ENCODE results near the gene FAAP100.

DNA sequence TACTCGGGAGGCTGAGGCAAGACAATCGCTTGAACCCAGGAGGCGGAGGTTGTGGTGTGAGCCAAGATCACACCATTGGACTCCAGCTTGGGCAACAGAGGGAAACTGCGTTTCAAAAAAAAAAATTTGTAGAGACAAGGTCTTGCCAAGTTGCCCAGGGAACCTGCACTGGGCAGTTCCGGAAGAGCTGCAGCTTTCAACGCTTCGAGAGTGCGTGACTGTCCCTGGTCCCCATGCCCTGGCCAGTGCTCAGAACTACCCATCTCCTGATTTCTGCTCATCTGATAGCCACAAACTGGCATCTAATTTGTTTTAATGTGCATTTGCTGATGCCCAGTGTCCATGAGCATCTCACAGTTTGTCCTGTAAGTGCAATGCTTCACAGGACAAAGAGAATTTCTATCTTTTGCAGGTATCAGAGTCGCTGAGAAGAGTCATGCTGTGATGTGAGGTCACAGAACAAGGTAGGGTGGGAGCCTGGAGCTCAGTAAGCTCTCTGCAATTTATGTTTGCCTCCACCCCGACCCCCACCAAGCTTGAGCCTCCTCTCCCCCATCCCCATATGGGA lies 43.4 kb downstream of the FAAP100 start:
- no peak for TF ChIP-seq LEF1 (IDR thresholded peaks at IDR 0.05; ENCODE audit: borderline replicate concordance)
- TF ChIP-seq, protein P1, sequence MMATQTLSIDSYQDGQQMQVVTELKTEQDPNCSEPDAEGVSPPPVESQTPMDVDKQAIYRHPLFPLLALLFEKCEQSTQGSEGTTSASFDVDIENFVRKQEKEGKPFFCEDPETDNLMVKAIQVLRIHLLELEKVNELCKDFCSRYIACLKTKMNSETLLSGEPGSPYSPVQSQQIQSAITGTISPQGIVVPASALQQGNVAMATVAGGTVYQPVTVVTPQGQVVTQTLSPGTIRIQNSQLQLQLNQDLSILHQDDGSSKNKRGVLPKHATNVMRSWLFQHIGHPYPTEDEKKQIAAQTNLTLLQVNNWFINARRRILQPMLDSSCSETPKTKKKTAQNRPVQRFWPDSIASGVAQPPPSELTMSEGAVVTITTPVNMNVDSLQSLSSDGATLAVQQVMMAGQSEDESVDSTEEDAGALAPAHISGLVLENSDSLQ (IDR thresholded peaks at IDR 0.05) = no peak
- TF ChIP-seq FOXA1 (IDR thresholded peaks at IDR 0.05) = no peak
- no peak for TF ChIP-seq ZNF384 (IDR thresholded peaks at IDR 0.05)
- TF ChIP-seq ARNT (IDR thresholded peaks at IDR 0.05) = no peak
- TF ChIP-seq NFRKB (IDR thresholded peaks at IDR 0.05) = peak; percentile 53; the same call in 1 of the 2 replicates

All from HEK293T (cell line).